Neural progenitor cell (in vitro differentiated cells): ENCODE measurements around the gene SDHAF3. TPM values are rescaled to one million over a fixed set of nuclear protein-coding genes. Genes with fewer than 3 reads are reported as not detected.

ENCODE experiments used
- DNase-seq: peaks from one replicate; pipeline ENCODE4 v3.0.0-alpha.2; 2016; ENCODE audit warnings: low spot score
- H2AFZ ChIP-seq: fragments of 200-600 bp; sonication (generic); replicated peaks from 2 replicates; pipeline ENCODE4 v1.6.1; 2016; ENCODE audit warnings: antibody characterized with exemption
- H3F3A ChIP-seq: fragments of 200-600 bp; sonication (generic); 2 replicates; pipeline ENCODE4 v1.6.1; 2016; ENCODE audit warnings: antibody characterized with exemption, low read depth
- H3K27ac ChIP-seq: fragments of 200-600 bp; sonication (generic); 2 replicates; pipeline ENCODE4 v1.5.1; 2016; ENCODE audit warnings: mild to moderate bottlenecking
- H3K27me3 ChIP-seq: fragments of 200-600 bp; sonication (generic); 2 replicates; pipeline ENCODE4 v1.6.1; 2016; ENCODE audit warnings: mild to moderate bottlenecking, moderate library complexity
- H3K36me3 ChIP-seq: fragments of 200-600 bp; sonication (generic); 2 replicates; pipeline ENCODE4 v1.5.1; 2016
- H3K4me1 ChIP-seq: fragments of 200-600 bp; sonication (generic); 2 replicates; pipeline ENCODE4 v1.6.1; 2016; ENCODE audit warnings: mixed run types
- H3K4me2 ChIP-seq: fragments of 200-600 bp; sonication (generic); 2 replicates; pipeline ENCODE4 v1.6.1; 2016
- H3K4me3 ChIP-seq: fragments of 200-600 bp; sonication (generic); 2 replicates; pipeline ENCODE4 v1.5.1; 2016
- H3K79me2 ChIP-seq: fragments of 200-600 bp; sonication (generic); 2 replicates; pipeline ENCODE4 v1.6.1; 2016; ENCODE audit warnings: low read depth
- H3K9ac ChIP-seq: fragments of 200-600 bp; sonication (generic); 2 replicates; pipeline ENCODE4 v1.6.1; 2016
- H3K9me3 ChIP-seq: fragments of 200-600 bp; sonication (generic); 2 replicates; pipeline ENCODE4 v1.5.1; 2016; ENCODE audit warnings: low read depth
- H4K20me1 ChIP-seq: fragments of 200-600 bp; sonication (generic); 2 replicates; pipeline ENCODE4 v1.6.1; 2016; ENCODE audit warnings: low read depth
- H3K27ac Mint-ChIP-seq: 3 replicates; pipeline ENCODE4 v1.8.0; 2021; ENCODE audit warnings: mixed read lengths
- H3K27me3 Mint-ChIP-seq: 2 replicates; pipeline ENCODE4 v1.8.0; 2022; ENCODE audit warnings: low read depth, mild to moderate bottlenecking, inconsistent platforms, moderate library complexity, mixed read lengths; ENCODE audit not compliant: insufficient read depth
- H3K36me3 Mint-ChIP-seq: 3 replicates; pipeline ENCODE4 v1.8.0; 2021; ENCODE audit warnings: mixed read lengths
- H3K4me1 Mint-ChIP-seq: 3 replicates; pipeline ENCODE4 v1.8.0; 2021; ENCODE audit warnings: mixed read lengths
- H3K4me3 Mint-ChIP-seq: 3 replicates; pipeline ENCODE4 v1.8.0; 2021; ENCODE audit warnings: mild to moderate bottlenecking, moderate library complexity, mixed read lengths
- H3K9me3 Mint-ChIP-seq: 3 replicates; pipeline ENCODE4 v1.8.0; 2020; ENCODE audit warnings: mixed read lengths
- EZH2 ChIP-seq: fragments of 200-600 bp; sonication (generic); IDR thresholded peaks from 2 replicates; pipeline ENCODE4 v1.6.1; 2017; ENCODE audit warnings: antibody characterized with exemption, mild to moderate bottlenecking, moderate library complexity
- EZH2phosphoT487 ChIP-seq: fragments of 200-600 bp; sonication (generic); IDR thresholded peaks from 2 replicates; pipeline ENCODE4 v1.6.1; 2017; ENCODE audit warnings: antibody characterized with exemption
- total RNA-seq: library from RNA; depleted of rRNA; stranded (reverse); fragments of >200 nt; gene quantifications from 2 replicates; pipeline ENCODE4 v1.2.3, GENCODE V29; 2015; ENCODE audit warnings: low replicate concordance
- TF ChIP-seq, protein P1 (sequence below): fragments of 200-600 bp; sonication (generic); IDR thresholded peaks from 2 replicates; pipeline ENCODE4 v1.5.1; 2017; ENCODE audit warnings: antibody characterized with exemption, mild to moderate bottlenecking

SDHAF3 gene
- total RNA-seq, 1 donor from 2014 or later = 59.5 TPM

DNA sequence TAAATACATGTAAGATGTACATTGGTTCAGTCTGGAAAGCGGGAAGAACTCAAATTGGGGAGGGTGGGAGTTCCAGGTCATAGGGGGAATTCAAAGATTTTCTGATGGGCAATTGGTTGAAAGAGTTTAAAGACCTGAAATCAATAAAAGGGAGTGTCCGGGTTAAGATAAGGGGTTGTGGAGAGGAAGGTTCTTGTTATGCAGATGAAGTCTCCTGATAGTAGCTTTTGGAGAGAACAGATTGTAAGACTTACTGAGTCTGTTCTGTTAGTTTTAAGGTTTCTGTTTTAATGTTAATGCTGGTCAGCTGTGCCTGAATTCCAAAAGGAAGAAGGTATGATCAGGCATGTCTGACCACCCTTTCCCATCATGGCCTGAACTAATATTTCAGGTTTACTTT lies 48.8 kb downstream of the SDHAF3 start:
- Histone ChIP-seq H3K4me1 (no peaks in the 10 kb centered on the region), H3K4me2 (no peak overlapping the region), H3K79me2 (peaks cover 50% of the 10 kb centered on the region), H3K4me3 (no peak overlapping the region), H3K36me3 (no peaks in the 10 kb centered on the region), H3K9me3 (no peaks in the 10 kb centered on the region), H4K20me1 (no peaks in the 10 kb centered on the region), H3F3A (no peaks in the 10 kb centered on the region), H2AFZ (no peak overlapping the region), H3K27ac (no peak overlapping the region), H3K9ac (no peak overlapping the region), H3K27me3 (no peaks in the 10 kb centered on the region)
- Mint-ChIP-seq H3K36me3 (peaks cover 29% of the 10 kb centered on the region), H3K27ac (no peak overlapping the region), H3K4me1 (no peaks in the 10 kb centered on the region), H3K27me3 (no peaks in the 10 kb centered on the region), H3K9me3 (peaks cover 17% of the 10 kb centered on the region), H3K4me3 (no peak overlapping the region)
- TF ChIP-seq EZH2phosphoT487 (no peak), EZH2 (no peak)
- TF ChIP-seq, protein P1, sequence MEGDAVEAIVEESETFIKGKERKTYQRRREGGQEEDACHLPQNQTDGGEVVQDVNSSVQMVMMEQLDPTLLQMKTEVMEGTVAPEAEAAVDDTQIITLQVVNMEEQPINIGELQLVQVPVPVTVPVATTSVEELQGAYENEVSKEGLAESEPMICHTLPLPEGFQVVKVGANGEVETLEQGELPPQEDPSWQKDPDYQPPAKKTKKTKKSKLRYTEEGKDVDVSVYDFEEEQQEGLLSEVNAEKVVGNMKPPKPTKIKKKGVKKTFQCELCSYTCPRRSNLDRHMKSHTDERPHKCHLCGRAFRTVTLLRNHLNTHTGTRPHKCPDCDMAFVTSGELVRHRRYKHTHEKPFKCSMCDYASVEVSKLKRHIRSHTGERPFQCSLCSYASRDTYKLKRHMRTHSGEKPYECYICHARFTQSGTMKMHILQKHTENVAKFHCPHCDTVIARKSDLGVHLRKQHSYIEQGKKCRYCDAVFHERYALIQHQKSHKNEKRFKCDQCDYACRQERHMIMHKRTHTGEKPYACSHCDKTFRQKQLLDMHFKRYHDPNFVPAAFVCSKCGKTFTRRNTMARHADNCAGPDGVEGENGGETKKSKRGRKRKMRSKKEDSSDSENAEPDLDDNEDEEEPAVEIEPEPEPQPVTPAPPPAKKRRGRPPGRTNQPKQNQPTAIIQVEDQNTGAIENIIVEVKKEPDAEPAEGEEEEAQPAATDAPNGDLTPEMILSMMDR = no peak
- DNase-seq = no peak

DNA sequence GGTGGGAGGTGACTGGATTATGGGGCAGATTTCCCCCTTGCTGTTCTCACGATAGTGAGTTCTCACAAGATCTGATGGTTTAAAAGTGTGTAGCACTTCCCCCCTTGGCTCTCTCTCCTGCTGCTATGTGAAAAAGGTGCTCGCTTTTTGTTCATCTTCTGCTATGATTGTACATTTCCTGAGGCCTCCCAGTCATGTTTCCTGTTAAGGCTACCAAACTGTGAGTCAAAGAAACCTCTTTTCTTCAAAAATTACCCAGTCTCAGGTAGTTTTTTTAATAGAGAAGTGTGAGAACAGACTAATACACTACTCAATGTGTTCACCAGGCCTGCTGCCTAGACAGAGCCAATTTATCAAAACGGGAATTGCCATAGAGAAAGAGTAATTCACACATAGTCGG lies 49.7 kb downstream of the SDHAF3 start:
- no peaks in the 10 kb centered on the region for H3F3A ChIP-seq
- H3K79me2 ChIP-seq = peaks cover 46% of the 10 kb centered on the region
- H3K27me3 ChIP-seq = no peaks in the 10 kb centered on the region
- peaks cover 13% of the 10 kb centered on the region for H3K9me3 Mint-ChIP-seq
- no peak overlapping the region for H3K9ac ChIP-seq
- TF ChIP-seq EZH2 = no peak
- no peak for TF ChIP-seq EZH2phosphoT487
- TF ChIP-seq, protein P1 = no peak
- no peak overlapping the region for H2AFZ ChIP-seq
- H3K27ac Mint-ChIP-seq = no peak overlapping the region
- no peak overlapping the region for H3K4me2 ChIP-seq
- no peaks in the 10 kb centered on the region for H3K36me3 ChIP-seq
- no peak overlapping the region for H3K27ac ChIP-seq
- DNase-seq = no peak
- H3K4me1 ChIP-seq = no peaks in the 10 kb centered on the region
- H3K9me3 ChIP-seq = no peaks in the 10 kb centered on the region
- no peaks in the 10 kb centered on the region for H3K27me3 Mint-ChIP-seq
- peaks cover 22% of the 10 kb centered on the region for H3K36me3 Mint-ChIP-seq
- H3K4me1 Mint-ChIP-seq = no peaks in the 10 kb centered on the region
- H3K4me3 Mint-ChIP-seq = no peak overlapping the region
- H3K4me3 ChIP-seq = no peak overlapping the region
- no peaks in the 10 kb centered on the region for H4K20me1 ChIP-seq

DNA sequence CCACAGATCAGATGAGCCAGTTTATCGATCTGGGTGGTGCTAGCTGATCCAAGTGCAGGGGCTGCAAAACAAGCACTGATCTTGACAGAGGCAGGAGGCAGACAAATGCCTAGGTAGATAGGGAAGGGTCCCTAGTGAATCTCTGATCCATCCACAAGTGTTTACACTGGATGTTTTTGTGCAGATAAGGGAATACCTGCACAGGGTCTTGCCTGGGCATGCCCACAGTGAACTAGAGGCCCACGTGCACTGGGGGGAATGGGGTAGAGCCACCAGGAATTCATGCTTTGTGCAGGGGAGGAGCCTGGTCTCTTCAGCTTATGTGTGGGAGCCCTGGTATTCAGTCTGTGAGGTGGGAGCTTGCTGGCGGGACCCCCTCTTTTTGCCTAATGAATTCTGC lies 50.3 kb downstream of the SDHAF3 start:
- no peaks in the 10 kb centered on the region for H3K36me3 ChIP-seq
- peaks cover 17% of the 10 kb centered on the region for H3K36me3 Mint-ChIP-seq
- peaks cover 8% of the 10 kb centered on the region for H3K9me3 Mint-ChIP-seq
- H3F3A ChIP-seq = no peaks in the 10 kb centered on the region
- no peak overlapping the region for H3K4me2 ChIP-seq
- no peak for TF ChIP-seq EZH2
- TF ChIP-seq, protein P1 = no peak
- no peak for TF ChIP-seq EZH2phosphoT487
- no peak overlapping the region for H3K4me3 ChIP-seq
- H3K4me3 Mint-ChIP-seq = no peak overlapping the region
- H3K27me3 Mint-ChIP-seq = no peaks in the 10 kb centered on the region
- H4K20me1 ChIP-seq = no peaks in the 10 kb centered on the region
- no peaks in the 10 kb centered on the region for H3K4me1 ChIP-seq
- H3K9ac ChIP-seq = no peak overlapping the region
- peaks cover 41% of the 10 kb centered on the region for H3K79me2 ChIP-seq
- H3K27me3 ChIP-seq = no peaks in the 10 kb centered on the region
- H3K9me3 ChIP-seq = no peaks in the 10 kb centered on the region
- no peak overlapping the region for H3K27ac ChIP-seq
- no peak overlapping the region for H3K27ac Mint-ChIP-seq
- no peaks in the 10 kb centered on the region for H3K4me1 Mint-ChIP-seq
- no peak for DNase-seq
- no peak overlapping the region for H2AFZ ChIP-seq
